HG03439 (cell line): ENCODE measurements around the gene USF2.

Experiments used
- ATAC-seq: cut with Tn5 transposase; IDR thresholded peaks from one replicate; pipeline ENCODE4 v1.9.1; 2021; ENCODE audit warnings: mild to moderate bottlenecking, moderate library complexity; ENCODE audit not compliant: unreplicated experiment

Gene USF2

GRCh38 chr19:35297922-35298321 is 29.2 kb downstream of the USF2 start:
- ATAC-seq: no peak

GRCh38 chr19:35298561-35298972 is 29.8 kb downstream of the USF2 start:
- ATAC-seq: no peak

- no peak for ATAC-seq
Measured at GRCh38 chr19:35299523-35300338, 31.0 kb downstream of the USF2 start.

- ATAC-seq: no peak
Measured at GRCh38 chr19:35300339-35300649, 31.5 kb downstream of the USF2 start.

GRCh38 chr19:35301961-35302360 is 33.2 kb downstream of the USF2 start:
- no peak for ATAC-seq

- ATAC-seq: no peak
Measured at GRCh38 chr19:35302446-35302845, 33.7 kb downstream of the USF2 start.

GRCh38 chr19:35303357-35303915 is 34.7 kb downstream of the USF2 start:
- no peak for ATAC-seq

GRCh38 chr19:35304036-35304435 is 35.3 kb downstream of the USF2 start:
- ATAC-seq: no peak

- ATAC-seq: no peak
Measured at GRCh38 chr19:35305181-35305580, 36.4 kb downstream of the USF2 start.

- ATAC-seq: no peak
Measured at GRCh38 chr19:35306473-35307246, 37.9 kb downstream of the USF2 start.

- ATAC-seq: no peak
Measured at GRCh38 chr19:35307931-35308330, 39.2 kb downstream of the USF2 start.

- ATAC-seq: no peak
Measured at GRCh38 chr19:35308910-35309309, 40.1 kb downstream of the USF2 start.

- no peak for ATAC-seq
Measured at GRCh38 chr19:35309481-35310279, 40.9 kb downstream of the USF2 start.

- ATAC-seq: no peak
Measured at GRCh38 chr19:35310331-35310730, 41.6 kb downstream of the USF2 start.

- no peak for ATAC-seq
Measured at GRCh38 chr19:35310811-35311465, 42.2 kb downstream of the USF2 start.

GRCh38 chr19:35311901-35312665 is 43.3 kb downstream of the USF2 start:
- ATAC-seq: no peak

- ATAC-seq: no peak
Measured at GRCh38 chr19:35313587-35313986, 44.8 kb downstream of the USF2 start.

- ATAC-seq: no peak
Measured at GRCh38 chr19:35314031-35314430, 45.3 kb downstream of the USF2 start.

- no peak for ATAC-seq
Measured at GRCh38 chr19:35314858-35315470, 46.2 kb downstream of the USF2 start.

GRCh38 chr19:35315883-35316282 is 47.1 kb downstream of the USF2 start:
- ATAC-seq: no peak
